Measurements from ENCODE around the gene GPR158.
A peak's percentile ranks its signal among the peaks of the same experiment; 100 is the strongest.
"Not testable (repeated sequence)": the region's sequence is repeated elsewhere in the genome, so short reads cannot be mapped to it uniquely, and the experiment has no call there.

GPR158 gene, protein sequence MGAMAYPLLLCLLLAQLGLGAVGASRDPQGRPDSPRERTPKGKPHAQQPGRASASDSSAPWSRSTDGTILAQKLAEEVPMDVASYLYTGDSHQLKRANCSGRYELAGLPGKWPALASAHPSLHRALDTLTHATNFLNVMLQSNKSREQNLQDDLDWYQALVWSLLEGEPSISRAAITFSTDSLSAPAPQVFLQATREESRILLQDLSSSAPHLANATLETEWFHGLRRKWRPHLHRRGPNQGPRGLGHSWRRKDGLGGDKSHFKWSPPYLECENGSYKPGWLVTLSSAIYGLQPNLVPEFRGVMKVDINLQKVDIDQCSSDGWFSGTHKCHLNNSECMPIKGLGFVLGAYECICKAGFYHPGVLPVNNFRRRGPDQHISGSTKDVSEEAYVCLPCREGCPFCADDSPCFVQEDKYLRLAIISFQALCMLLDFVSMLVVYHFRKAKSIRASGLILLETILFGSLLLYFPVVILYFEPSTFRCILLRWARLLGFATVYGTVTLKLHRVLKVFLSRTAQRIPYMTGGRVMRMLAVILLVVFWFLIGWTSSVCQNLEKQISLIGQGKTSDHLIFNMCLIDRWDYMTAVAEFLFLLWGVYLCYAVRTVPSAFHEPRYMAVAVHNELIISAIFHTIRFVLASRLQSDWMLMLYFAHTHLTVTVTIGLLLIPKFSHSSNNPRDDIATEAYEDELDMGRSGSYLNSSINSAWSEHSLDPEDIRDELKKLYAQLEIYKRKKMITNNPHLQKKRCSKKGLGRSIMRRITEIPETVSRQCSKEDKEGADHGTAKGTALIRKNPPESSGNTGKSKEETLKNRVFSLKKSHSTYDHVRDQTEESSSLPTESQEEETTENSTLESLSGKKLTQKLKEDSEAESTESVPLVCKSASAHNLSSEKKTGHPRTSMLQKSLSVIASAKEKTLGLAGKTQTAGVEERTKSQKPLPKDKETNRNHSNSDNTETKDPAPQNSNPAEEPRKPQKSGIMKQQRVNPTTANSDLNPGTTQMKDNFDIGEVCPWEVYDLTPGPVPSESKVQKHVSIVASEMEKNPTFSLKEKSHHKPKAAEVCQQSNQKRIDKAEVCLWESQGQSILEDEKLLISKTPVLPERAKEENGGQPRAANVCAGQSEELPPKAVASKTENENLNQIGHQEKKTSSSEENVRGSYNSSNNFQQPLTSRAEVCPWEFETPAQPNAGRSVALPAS (N-terminal part only)

GRCh38 chr10:25174461-25175230, at the start of gene GPR158:
TSS of gene GPR158 (plus strand) at chr10:25175001. CDS start at chr10:25175421, 420 bp downstream.
- DNase-seq (ENCODE audit: low spot score): peak; percentile 8

DNA sequence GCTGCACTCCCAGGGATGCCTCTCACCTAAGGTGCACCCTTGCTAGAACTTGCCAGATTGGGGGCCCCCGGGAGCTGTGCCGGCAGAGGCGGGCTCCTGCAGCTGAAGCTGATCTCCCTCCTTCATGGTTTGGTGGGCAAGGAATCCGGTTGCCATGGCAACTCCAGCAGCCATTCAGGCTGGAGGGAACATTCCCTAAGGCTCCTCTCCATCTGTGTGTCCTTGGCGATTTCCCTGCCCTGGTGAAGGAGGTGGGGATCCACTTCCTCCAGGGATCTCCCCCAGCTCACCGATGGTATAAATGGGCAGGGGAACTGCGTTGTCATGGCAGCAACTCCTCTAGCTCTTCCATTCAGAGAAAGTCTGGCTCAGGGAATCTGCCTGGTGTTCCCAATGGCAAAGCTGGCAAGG, 49.6 kb upstream of the GPR158 start:
- no peak for DNase-seq (ENCODE audit: low spot score)

DNA sequence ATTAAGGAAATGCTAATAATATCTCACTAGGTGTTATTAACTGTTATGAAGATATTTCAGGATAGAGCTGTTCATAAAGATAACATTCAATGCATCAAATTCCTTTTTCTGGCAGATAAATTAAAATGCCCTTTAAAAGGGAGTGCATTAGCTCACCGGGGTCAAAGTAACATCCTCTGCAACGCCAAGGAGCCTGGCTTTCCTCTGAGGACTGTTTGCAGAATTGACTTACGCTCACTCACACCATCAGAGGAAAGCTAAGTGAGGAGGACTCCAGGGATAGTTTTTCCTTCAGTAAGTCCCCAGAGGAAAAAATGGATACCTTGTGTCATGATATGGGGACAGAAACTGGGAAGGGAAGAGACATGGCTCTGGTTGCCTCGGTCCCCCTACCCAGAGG, 45.2 kb upstream of the GPR158 start:
- no peak for DNase-seq (ENCODE audit: low spot score)

GRCh38 chr10:25130906-25131305, 43.9 kb upstream of the GPR158 start:
- no peak for DNase-seq (ENCODE audit: low spot score)

DNA sequence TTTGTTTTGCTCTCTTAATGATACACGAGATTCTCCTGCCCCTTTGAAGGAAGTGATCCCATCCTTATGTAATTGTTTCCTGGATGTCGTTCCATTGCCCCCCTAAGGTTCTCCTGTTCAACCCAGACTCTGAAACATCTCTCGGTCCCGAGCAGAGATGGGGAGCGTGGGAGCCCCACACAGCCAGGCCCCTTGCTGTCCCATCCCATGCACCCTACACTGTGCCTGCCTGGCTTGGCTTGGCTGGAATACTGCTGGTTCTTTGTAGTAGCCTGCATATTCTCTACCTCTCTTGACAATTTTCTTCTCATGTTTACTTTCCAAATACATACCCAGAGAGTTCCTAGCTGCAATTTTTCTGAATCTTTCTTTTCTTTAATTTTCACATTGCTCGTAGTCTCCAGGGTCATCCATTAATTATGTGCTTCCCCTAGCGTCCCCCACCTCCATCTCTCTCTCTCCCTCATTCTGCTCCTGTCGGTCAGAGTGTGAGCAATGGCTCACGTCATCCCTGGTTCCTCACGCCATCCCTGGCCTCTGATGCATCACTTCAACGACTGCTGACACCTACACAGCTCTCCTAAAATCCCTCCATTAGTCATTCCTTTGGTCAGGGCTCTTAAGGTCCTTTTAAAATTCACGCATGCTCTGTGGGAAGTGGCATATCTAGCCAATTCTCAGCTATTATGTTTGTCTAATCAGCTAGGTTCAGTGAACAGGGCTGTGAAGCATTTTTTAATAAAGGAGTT, 32.5 kb upstream of the GPR158 start:
- DNase-seq (ENCODE audit: low spot score): no peak

DNA sequence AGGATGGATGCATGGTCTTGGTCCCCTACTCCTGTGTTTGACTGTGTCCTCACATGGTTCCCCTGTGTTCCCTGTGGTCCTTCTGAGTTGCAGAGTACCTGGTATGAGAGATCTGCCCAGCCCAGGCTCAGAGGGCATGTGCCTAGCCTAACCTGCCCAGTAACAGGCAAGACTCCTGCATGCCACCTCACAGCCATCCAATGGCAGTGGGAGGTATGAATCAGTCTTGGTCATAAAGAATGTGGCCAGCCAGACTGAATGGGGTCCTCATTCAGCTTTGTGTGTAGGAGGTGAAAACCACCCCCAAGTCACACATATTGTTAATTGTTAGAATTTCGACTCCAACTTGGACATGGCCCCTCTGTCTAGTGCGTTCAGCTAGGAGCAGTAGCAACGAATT, 17.2 kb upstream of the GPR158 start:
- no peak for DNase-seq (ENCODE audit: low spot score)

GRCh38 chr10:25159591-25159990, 15.2 kb upstream of the GPR158 start:
- DNase-seq (ENCODE audit: low spot score): no peak

- no peak for DNase-seq (ENCODE audit: low spot score)
These were observed 12.4 kb upstream of the GPR158 start for GRCh38 chr10:25162391-25162790.

- not testable (repeated sequence) for DNase-seq (ENCODE audit: low spot score)
These were observed 11.3 kb upstream of the GPR158 start for GRCh38 chr10:25163464-25163863.

DNA sequence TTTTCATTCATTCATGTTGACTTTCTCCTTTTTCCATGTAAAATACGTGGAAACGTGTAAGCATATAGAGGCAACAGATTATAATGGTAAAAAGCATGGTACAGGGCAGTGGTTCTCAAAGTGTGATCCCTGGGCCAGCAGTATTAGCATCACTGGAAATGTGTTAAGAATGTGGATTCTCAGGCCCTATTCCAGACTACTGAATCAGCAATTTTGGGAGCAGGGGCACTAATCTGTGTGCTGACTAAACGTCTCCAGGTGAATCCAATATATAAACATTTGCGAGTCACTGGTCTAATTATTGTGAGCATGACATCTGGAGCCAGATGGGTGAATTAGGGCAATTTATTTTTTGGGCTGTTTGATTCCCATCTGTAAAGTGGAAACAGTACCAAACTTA, 5.1 kb upstream of the GPR158 start:
- no peak for DNase-seq (ENCODE audit: low spot score)

DNA sequence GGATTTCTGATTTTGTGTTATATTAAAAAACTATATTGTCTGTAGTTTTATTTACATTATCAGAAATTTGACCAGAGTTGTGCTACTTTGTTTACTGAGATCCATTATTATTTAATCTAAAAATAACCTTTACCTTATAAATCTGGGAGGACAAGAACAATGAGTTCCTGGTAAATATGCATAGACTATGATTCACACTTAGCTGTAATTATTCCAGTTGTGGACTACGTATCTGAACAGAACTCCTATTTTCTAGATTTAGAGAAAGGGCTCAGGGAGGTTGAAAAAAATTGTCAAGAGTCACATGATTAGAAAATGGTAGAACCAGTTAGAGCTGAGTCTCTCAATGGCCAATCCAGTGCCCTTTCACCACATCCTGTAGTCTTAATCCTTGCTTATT, 4.2 kb upstream of the GPR158 start:
- DNase-seq (ENCODE audit: low spot score): no peak

- no peak for DNase-seq (ENCODE audit: low spot score)
These were observed 973 bp downstream of the GPR158 start for GRCh38 chr10:25175527-25176420.

DNA sequence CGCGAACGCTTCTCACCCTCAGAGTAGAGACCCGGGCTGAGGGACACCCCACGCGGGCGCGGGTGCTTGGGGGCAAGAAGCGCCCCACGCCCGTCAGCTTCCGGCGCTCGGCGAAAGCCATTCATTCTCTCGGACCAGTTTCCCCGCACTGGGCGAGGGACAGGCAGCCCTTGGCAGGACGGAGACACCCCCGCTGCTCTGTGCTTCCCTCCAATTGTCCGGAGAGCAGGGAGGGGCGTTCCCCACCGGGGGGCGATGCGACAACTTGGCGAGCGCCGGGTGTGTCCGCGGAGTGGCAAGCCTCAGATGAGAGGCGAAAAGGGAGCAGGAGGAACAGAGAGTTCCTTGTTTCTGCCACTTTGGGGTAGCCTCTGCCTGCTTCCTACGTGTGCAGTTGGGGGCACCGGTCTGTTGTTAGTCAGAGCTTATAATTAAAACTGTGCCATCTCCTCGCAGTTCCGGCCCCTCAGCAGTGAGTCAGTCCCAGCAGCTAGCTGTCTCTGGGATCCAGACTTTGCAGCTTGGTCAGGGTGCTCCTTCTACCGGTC, 1.7 kb downstream of the GPR158 start:
- DNase-seq (ENCODE audit: low spot score): no peak

GRCh38 chr10:25177093-25177753, 2.4 kb downstream of the GPR158 start:
- DNase-seq (ENCODE audit: low spot score): no peak

DNA sequence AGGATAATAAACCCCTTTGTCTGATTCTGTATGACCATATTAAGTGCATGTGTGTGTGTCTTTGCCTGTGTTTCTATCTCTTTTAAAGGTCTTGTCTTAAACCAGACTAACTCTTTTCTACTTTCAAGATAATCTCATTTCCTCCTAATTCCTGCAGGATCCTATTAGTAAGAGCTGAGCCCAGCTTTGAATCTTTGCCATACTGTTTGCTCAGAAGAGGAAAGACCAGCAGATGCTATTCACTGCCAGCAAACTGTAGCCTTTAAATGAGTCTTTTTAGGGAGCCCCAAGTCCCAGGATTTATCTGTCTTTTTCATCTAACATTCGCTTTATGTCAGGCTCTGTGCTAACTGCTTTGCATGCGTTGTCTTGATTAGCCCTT, 2.9 kb downstream of the GPR158 start:
- no peak for DNase-seq (ENCODE audit: low spot score)

DNA sequence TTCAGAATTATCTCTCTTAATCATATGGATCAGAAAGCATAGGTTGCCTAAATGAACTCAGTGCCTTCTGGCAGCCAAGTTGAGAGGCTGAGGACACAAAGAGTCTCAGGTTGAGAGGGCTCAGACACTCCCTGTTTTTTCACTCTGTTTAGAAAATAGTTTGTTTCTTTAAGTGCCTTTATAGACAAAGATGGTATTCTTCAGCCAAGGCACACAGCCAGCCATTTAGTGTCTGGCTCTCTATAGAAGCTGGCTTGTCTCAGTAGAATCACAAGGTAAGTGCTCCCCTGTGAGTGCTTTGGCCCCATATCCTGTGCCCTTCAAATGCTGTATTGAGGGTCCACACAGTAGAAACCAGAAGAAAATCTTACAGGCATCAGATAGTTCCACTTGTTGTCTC, 3.6 kb downstream of the GPR158 start:
- no peak for DNase-seq (ENCODE audit: low spot score)

DNA sequence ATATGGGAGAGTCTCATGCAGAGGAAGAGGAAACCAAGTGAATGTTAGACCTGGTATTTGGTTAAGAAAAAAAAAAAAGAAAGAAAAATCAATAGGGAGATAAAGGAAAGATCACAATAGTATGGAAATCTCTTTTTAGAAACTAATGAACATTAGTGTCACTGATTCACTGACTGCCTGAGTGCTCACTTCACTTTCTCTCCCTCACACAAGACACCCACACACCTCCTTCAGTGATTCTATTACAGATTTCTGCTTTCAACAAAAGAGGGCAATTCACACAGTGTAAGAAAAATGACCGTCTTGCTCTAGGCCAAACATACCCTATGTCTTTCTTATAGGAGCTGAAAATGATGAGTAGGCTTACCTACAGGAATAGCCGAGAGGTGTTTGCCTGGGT, 6.0 kb downstream of the GPR158 start:
- no peak for DNase-seq (ENCODE audit: low spot score)

DNA sequence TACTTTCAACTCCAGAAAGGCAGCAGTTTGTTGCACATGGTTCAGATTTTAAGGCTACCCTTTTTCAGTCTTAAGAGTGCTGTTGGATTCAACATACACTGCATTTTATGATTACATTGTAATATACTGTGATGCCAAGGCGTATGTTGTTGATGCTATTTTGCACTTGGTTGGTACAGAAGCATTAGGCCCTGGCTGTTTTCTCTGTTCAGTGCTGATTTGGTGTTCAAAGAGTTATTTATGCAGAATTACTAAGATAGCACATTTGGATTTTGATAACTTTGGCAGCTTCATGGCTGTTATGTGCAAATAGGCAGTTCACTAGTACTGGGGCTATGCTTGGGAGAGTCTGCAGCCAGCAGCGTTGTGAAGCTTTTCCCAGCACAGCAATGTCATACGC, 7.8 kb downstream of the GPR158 start:
- DNase-seq (ENCODE audit: low spot score): no peak
